Esophagus muscularis mucosa (tissue), 4 donors: ENCODE results near the gene TIMP4.

Experiments
- CTCF ChIP-seq, 3 experiments: fragments of 200-600 bp in 2 of 3; fragments of 450-650 bp in 1 of 3; sonication (generic) in 2 of 3; IDR thresholded peaks; one replicate each; pipeline ENCODE4 v1.5.1; 2017 to 2019; ENCODE audit warnings: antibody characterized with exemption in 3 of 3, mild to moderate bottlenecking in 2 of 3, moderate library complexity in 1 of 3
- EP300 ChIP-seq: sonication (generic); formaldehyde crosslinking; IDR thresholded peaks from one replicate; pipeline ENCODE4 v1.6.1; 2017; ENCODE audit warnings: antibody characterized with exemption
- POLR2A ChIP-seq: fragments of 450-650 bp; IDR thresholded peaks from one replicate; pipeline ENCODE4 v1.6.1; 2017; ENCODE audit warnings: antibody characterized with exemption, moderate library complexity, mild to moderate bottlenecking, low read depth

- TF ChIP-seq CTCF (IDR thresholded peaks at IDR 0.05) (no peak), POLR2A (no peak), EP300 (no peak)
Measured at GRCh38 chr3:12127391-12127790, 31.3 kb downstream of the TIMP4 start.
